ENCODE results near the gene GRID1. TPM values are rescaled to one million over a fixed set of nuclear protein-coding genes. Genes with fewer than 3 reads are reported as not detected.

The GRID1 gene
- total and polyA plus RNA-seq, 8 donors, result 0.31 to 8.5 (median 1.0) TPM; not detected in 1

GRCh38 chr10:85648279-85648754, 718.3 kb downstream of the GRID1 start:
- H3K27me3 ChIP-seq, result no peaks in the 10 kb centered on the region
- TF ChIP-seq CTCF (IDR thresholded peaks at IDR 0.05) (no peak), POLR2A (IDR thresholded peaks at IDR 0.05) (no peak)
- peak in 1 of 2 donors; percentile 32 for DNase-seq
- H3K36me3 ChIP-seq, result no peaks in the 10 kb centered on the region
- intact Hi-C loops (cut with DNase I; ENCODE audit: low total_unique reads), result no loop called here
- no peaks in the 10 kb centered on the region for H3K9me3 ChIP-seq
- no peak overlapping the region for H3K4me3 ChIP-seq
- WGBS, 5 donors, result 74 to 83% (median 82%) methylated on average over 6 of the region's 6 CpGs
- H3K27ac ChIP-seq, result peak overlapping the region in 2 of 5 donors; percentile 8 to 47
- H3K4me1 ChIP-seq, result no peaks in the 10 kb centered on the region

GRCh38 chr10:85647741-85648140, 718.9 kb downstream of the GRID1 start:
- H3K27ac ChIP-seq, result no peak overlapping the region
- 73 to 82% (median 81%) methylated on average over 5 of the region's 5 CpGs for WGBS, 5 donors

GRCh38 chr10:85645926-85646711, 720.5 kb downstream of the GRID1 start:
- TF ChIP-seq EP300 (IDR thresholded peaks at IDR 0.05), result no peak
- TF ChIP-seq POLR2A (IDR thresholded peaks at IDR 0.05), result no peak
- TF ChIP-seq CTCF (IDR thresholded peaks at IDR 0.05), result no peak
- no peak for TF ChIP-seq POLR2AphosphoS5 (IDR thresholded peaks at IDR 0.05)
- WGBS, 5 donors, result 81 to 85% (median 84%) methylated on average over 6 to 7 of the region's 7 CpGs
- H3K4me3 ChIP-seq, result no peak overlapping the region
- no peak overlapping the region for H3K27ac ChIP-seq
- intact Hi-C loops (cut with DNase I; ENCODE audit: low total_unique reads), result no loop called here
- no peaks in the 10 kb centered on the region for H3K9me3 ChIP-seq
- DNase-seq, result no peak
- H3K27me3 ChIP-seq, result no peaks in the 10 kb centered on the region
- peaks cover 0 to 11% (median 0%) of the 10 kb centered on the region in 4 donors for H3K4me1 ChIP-seq
- no peaks in the 10 kb centered on the region for H3K36me3 ChIP-seq

More at GRCh38 chr10:85647741-85648140, 718.9 kb downstream of the GRID1 start:
- intact Hi-C loops (cut with DNase I; ENCODE audit: low total_unique reads), result no loop called here
- TF ChIP-seq EP300 (IDR thresholded peaks at IDR 0.05), result no peak
- TF ChIP-seq POLR2A (IDR thresholded peaks at IDR 0.05), result no peak
- Histone ChIP-seq H3K36me3 (no peaks in the 10 kb centered on the region), H3K9me3 (no peaks in the 10 kb centered on the region), H3K4me3 (no peak overlapping the region), H3K27me3 (no peaks in the 10 kb centered on the region), H3K4me1 (no peaks in the 10 kb centered on the region)
- DNase-seq, result no peak

GRCh38 chr10:85645053-85645452, 721.5 kb downstream of the GRID1 start:
- H3K9me3 ChIP-seq, result no peaks in the 10 kb centered on the region
- no peak for TF ChIP-seq CTCF (IDR thresholded peaks at IDR 0.05)
- TF ChIP-seq POLR2AphosphoS5 (IDR thresholded peaks at IDR 0.05), result no peak
- no peak for TF ChIP-seq EP300 (IDR thresholded peaks at IDR 0.05)
- no peak for TF ChIP-seq POLR2A (IDR thresholded peaks at IDR 0.05)
- H3K36me3 ChIP-seq, result no peaks in the 10 kb centered on the region
- no peak overlapping the region for H3K27ac ChIP-seq
- WGBS, 5 donors, result 50 to 66% (median 58%) methylated on average over 3 of the region's 3 CpGs
- intact Hi-C loops (cut with DNase I; ENCODE audit: low total_unique reads), result no loop called here
- H3K4me3 ChIP-seq, result no peak overlapping the region
- H3K27me3 ChIP-seq, result no peaks in the 10 kb centered on the region
- peaks cover 0 to 11% (median 0%) of the 10 kb centered on the region in 4 donors for H3K4me1 ChIP-seq
- DNase-seq, result peak in 1 of 2 donors; percentile 60
